AG04449 (cell line): ENCODE data around the gene CYBC1.
A peak's percentile ranks its signal among the peaks of the same experiment; 100 is the strongest.

ENCODE experiments used
- CTCF ChIA-PET: fragments of 350-600 bp; formaldehyde crosslinking; extraction: SDS; loops from one replicate; lab custom pipeline; 2021; ENCODE audit warnings: antibody characterized with exemption; lab: Yijun Ruan, JAX
- POLR2A ChIA-PET: fragments of 400-600, 350-600 bp; formaldehyde crosslinking; extraction: SDS; loops from one replicate; lab custom pipeline; 2020; ENCODE audit warnings: antibody characterized with exemption, inconsistent platforms; lab: Yijun Ruan, JAX
- DNase-seq: peaks from one replicate; pipeline ENCODE4 v3.0.0-alpha.2; 2010; ENCODE audit warnings: low read depth, low spot score
- H3K4me3 ChIP-seq: 2 replicates; pipeline ENCODE4 v1.5.1; 2011; ENCODE audit warnings: low read depth, mild to moderate bottlenecking, control low read depth, low read length
- CTCF ChIP-seq: IDR thresholded peaks from one replicate; pipeline ENCODE4 v1.5.1; 2011; ENCODE audit warnings: mild to moderate bottlenecking, moderate library complexity, low read length, control low read depth, inconsistent platforms; ENCODE audit not compliant: insufficient read depth; ENCODE audit errors: missing control alignments

The CYBC1 gene

GRCh38 chr17:82399041-82399441 is 51.5 kb downstream of the CYBC1 start:
- TF ChIP-seq CTCF, result no peak
- ChIA-PET POLR2A (no interaction called here), CTCF (interaction anchor here (1.2 to 2.8 kb wide), 5 partner anchors 15 to 99 kb away, joined by 3 to 25 read pairs (median 8); partner anchors contain the start of gene TEX19)
- H3K4me3 ChIP-seq, result no peak overlapping the region
- peak; percentile 33 for DNase-seq

- no peak for TF ChIP-seq CTCF
- no peak overlapping the region for H3K4me3 ChIP-seq
- no peak for DNase-seq
- ChIA-PET CTCF (interaction anchor here (0.8 to 2.8 kb wide), 2 partner anchors 16 to 109 kb away, joined by 3 to 10 read pairs; no protein-coding TSS in a partner anchor), POLR2A (no interaction called here)
Measured at GRCh38 chr17:82397449-82398335, 52.9 kb downstream of the CYBC1 start.

GRCh38 chr17:82396601-82397435 is 53.7 kb downstream of the CYBC1 start:
- no peak for TF ChIP-seq CTCF
- ChIA-PET CTCF (no interaction called here), POLR2A (no interaction called here)
- peak; percentile 90 for DNase-seq
- H3K4me3 ChIP-seq, result no peak overlapping the region

GRCh38 chr17:82394278-82394677 is 56.3 kb downstream of the CYBC1 start:
- ChIA-PET CTCF (interaction anchor here (0.9 to 1.3 kb wide), 3 partner anchors 19 to 44 kb away, joined by 3 to 5 read pairs (median 3); no protein-coding TSS in a partner anchor), POLR2A (no interaction called here)
- DNase-seq, result no peak
- no peak overlapping the region for H3K4me3 ChIP-seq
- no peak for TF ChIP-seq CTCF

- no peak overlapping the region for H3K4me3 ChIP-seq
- ChIA-PET CTCF (interaction anchor here (1.5 kb wide), 1 partner anchor 22 kb away, joined by 4 read pairs; no protein-coding TSS in a partner anchor), POLR2A (no interaction called here)
- no peak for DNase-seq
- no peak for TF ChIP-seq CTCF
Measured at GRCh38 chr17:82392941-82393340, 57.6 kb downstream of the CYBC1 start.
